A375 (cell line): ENCODE data around the gene OR1J1. TPM values are rescaled to one million over a fixed set of nuclear protein-coding genes. Genes with fewer than 3 reads are reported as not detected.

Experiments
- total RNA-seq: library from RNA; depleted of rRNA; stranded (reverse); fragments of >200 nt; shearing (Covaris generic); gene quantifications from 2 replicates; pipeline ENCODE4 v1.2.3, GENCODE V29; 2014; rRNA removed

The OR1J1 gene
- not detected in 2 replicates for total RNA-seq

GRCh38 chr9:122477826-122478225, at the start of gene OR1J1:
Gene OR1J1 (minus strand): TSS chr9:122477926. CDS start chr9:122477926, 0 bp downstream.

GRCh38 chr9:122527193-122527592, 49.5 kb upstream of the OR1J1 start, which contains the start of gene OR1N1:
Gene OR1N1 (minus strand): TSS chr9:122527293. CDS start chr9:122527293, 0 bp downstream.

GRCh38 chr9:122518841-122519240, 41.1 kb upstream of the OR1J1 start, which contains the start of gene OR1J4:
Gene OR1J4 (plus strand): TSS chr9:122519141. CDS start chr9:122519141, 0 bp downstream.

GRCh38 chr9:122510502-122510901, 32.8 kb upstream of the OR1J1 start, which contains the start of gene OR1J2:
Gene OR1J2 (plus strand): TSS chr9:122510802. CDS start chr9:122510802, 0 bp downstream.

Other genes with a start within 250 kb of the OR1J1 start
- gene LHX6, start 249.0 kb downstream of the OR1J1 start, total RNA-seq = 0.72 and 1.7 TPM in 2 replicates
- 8.7 and 11.7 TPM in 2 replicates for gene RBM18, start 213.1 kb downstream of the OR1J1 start, total RNA-seq
- gene MRRF, start 213.0 kb downstream of the OR1J1 start, total RNA-seq = 38.7 and 43.7 TPM in 2 replicates
- 1.1 and 1.6 TPM in 2 replicates for gene PTGS1, start 106.9 kb downstream of the OR1J1 start, total RNA-seq
- gene OR1J2, start 32.9 kb upstream of the OR1J1 start, total RNA-seq = 0.49 TPM in 1 of 2 replicates, not detected in the other
- not detected in 2 replicates for gene OR1J4, start 41.2 kb upstream of the OR1J1 start, total RNA-seq
- not detected in 2 replicates for gene OR1N1, start 49.4 kb upstream of the OR1J1 start, total RNA-seq
- gene OR1N2, start 75.2 kb upstream of the OR1J1 start, total RNA-seq = not detected in 2 replicates
- gene OR1L8, start 105.5 kb upstream of the OR1J1 start, total RNA-seq = not detected in 2 replicates
- gene OR1Q1, start 136.8 kb upstream of the OR1J1 start, total RNA-seq = not detected in 2 replicates
- not detected in 2 replicates for gene OR1B1, start 179.7 kb upstream of the OR1J1 start, total RNA-seq
- gene OR1L1, start 183.8 kb upstream of the OR1J1 start, total RNA-seq = not detected in 2 replicates
- gene OR1L3, start 197.2 kb upstream of the OR1J1 start, total RNA-seq = not detected in 2 replicates
- gene OR1L4, start 246.1 kb upstream of the OR1J1 start, total RNA-seq = not detected in 2 replicates